Mesendoderm (in vitro differentiated cells): ENCODE results near the gene XKR7.

Source experiments
- DNase-seq: peaks from one replicate; pipeline ENCODE4 v3.0.0; 2013
- H2AK5ac ChIP-seq: 2 replicates; pipeline ENCODE4 v1.6.1; 2013; ENCODE audit warnings: low read length, inconsistent platforms
- H2BK120ac ChIP-seq: 2 replicates; pipeline ENCODE4 v1.6.1; 2013; ENCODE audit warnings: low read depth, mild to moderate bottlenecking, low read length, moderate library complexity, mixed read lengths
- H2BK15ac ChIP-seq: replicated peaks from 2 replicates; pipeline ENCODE4 v1.6.1; 2013; ENCODE audit warnings: low read depth, mild to moderate bottlenecking, moderate library complexity
- H2BK5ac ChIP-seq: 2 replicates; pipeline ENCODE4 v1.6.1; 2013; ENCODE audit warnings: low read length, inconsistent platforms
- H3K18ac ChIP-seq: 2 replicates; pipeline ENCODE4 v1.6.1; 2013; ENCODE audit warnings: mild to moderate bottlenecking, low read length, mixed read lengths
- H3K23ac ChIP-seq: one replicate; pipeline ENCODE4 v1.6.1; 2013; ENCODE audit warnings: low read length
- H3K27ac ChIP-seq: 2 replicates; pipeline ENCODE4 v1.5.1; 2013; ENCODE audit warnings: low read depth, mild to moderate bottlenecking, inconsistent platforms, low read length, moderate library complexity
- H3K27me3 ChIP-seq: 2 replicates; pipeline ENCODE4 v1.6.1; 2013; ENCODE audit warnings: low read length, control low read depth, mild to moderate bottlenecking, inconsistent platforms; ENCODE audit not compliant: insufficient read depth, poor library complexity
- H3K36me3 ChIP-seq: 2 replicates; pipeline ENCODE4 v1.6.1; 2013; ENCODE audit warnings: low read length, inconsistent platforms; ENCODE audit not compliant: control insufficient read depth, insufficient read depth
- H3K4ac ChIP-seq: one replicate; pipeline ENCODE4 v1.6.1; 2013; ENCODE audit warnings: low read depth, mild to moderate bottlenecking, low read length, moderate library complexity
- H3K4me1 ChIP-seq: 2 replicates; pipeline ENCODE4 v1.6.1; 2013; ENCODE audit warnings: low read depth, low read length, inconsistent platforms; ENCODE audit not compliant: control insufficient read depth
- H3K4me2 ChIP-seq: 2 replicates; pipeline ENCODE4 v1.6.1; 2013; ENCODE audit warnings: low read length
- H3K4me3 ChIP-seq: 2 replicates; pipeline ENCODE4 v1.5.1; 2013; ENCODE audit warnings: mild to moderate bottlenecking, low read length
- H3K56ac ChIP-seq: one replicate; pipeline ENCODE4 v1.6.1; 2013; ENCODE audit warnings: low read length
- H3K79me1 ChIP-seq: 2 replicates; pipeline ENCODE4 v1.6.1; 2013; ENCODE audit warnings: low read length, inconsistent platforms
- H3K79me2 ChIP-seq: 2 replicates; pipeline ENCODE4 v1.6.1; 2013; ENCODE audit warnings: mild to moderate bottlenecking, low read length; ENCODE audit not compliant: control insufficient read depth, insufficient read depth
- H3K9ac ChIP-seq: 2 replicates; pipeline ENCODE4 v1.6.1; 2013; ENCODE audit warnings: low read length, inconsistent platforms
- H4K5ac ChIP-seq: one replicate; pipeline ENCODE4 v1.6.1; 2013; ENCODE audit warnings: low read length
- H4K8ac ChIP-seq: one replicate; pipeline ENCODE4 v1.6.1; 2013; ENCODE audit warnings: low read depth, mild to moderate bottlenecking, control low read depth, low read length, moderate library complexity
- WGBS: extraction: QIAGEN DNeasy Blood & Tissue Kit; methylation state at CpG from one replicate; pipeline ENCODE4 v1.1.7; 2013; ENCODE audit warnings: low lambda C conversion rate, missing lambda C conversion rate; ENCODE audit not compliant: insufficient coverage; ENCODE audit errors: extremely low coverage; 5-methylcytosine and 5-hydroxymethylcytosine counted together

XKR7 gene

DNA sequence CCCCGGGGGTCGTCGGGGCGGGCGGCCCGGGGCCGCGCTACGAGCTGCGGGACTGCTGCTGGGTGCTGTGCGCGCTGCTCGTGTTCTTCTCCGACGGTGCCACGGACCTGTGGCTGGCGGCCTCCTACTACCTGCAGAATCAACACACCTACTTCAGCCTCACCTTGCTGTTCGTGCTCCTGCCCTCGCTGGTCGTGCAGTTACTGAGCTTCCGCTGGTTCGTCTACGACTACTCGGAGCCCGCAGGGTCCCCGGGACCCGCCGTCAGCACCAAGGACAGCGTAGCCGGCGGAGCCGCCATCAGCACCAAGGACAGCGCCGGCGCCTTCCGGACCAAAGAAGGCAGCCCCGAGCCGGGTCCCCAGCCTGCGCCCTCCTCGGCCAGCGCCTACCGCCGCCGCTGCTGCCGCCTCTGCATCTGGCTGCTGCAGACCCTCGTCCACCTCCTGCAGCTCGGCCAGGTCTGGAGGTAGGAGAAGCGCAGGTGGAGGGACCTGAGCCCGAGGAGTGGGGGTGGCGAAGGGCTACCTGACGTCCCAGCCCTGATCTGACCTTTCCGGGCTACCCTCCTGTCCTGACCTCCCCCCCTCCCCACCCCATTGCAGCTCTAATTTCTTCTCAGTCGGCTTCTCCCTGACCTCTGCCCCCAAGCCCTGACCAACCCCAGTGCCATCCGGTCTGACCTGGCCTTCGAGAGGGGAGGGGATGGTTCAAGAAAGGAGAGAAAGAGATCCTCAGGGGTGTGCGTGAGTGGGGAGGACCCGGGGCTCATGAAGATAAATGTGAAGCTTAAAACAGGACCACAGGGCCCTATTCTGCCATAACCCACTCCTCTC lies 558 bp downstream of the XKR7 start:
- no peaks in the 10 kb centered on the region for H3K4me1 ChIP-seq
- H3K56ac ChIP-seq, result no peak overlapping the region
- peaks cover 3% of the 10 kb centered on the region for H3K27me3 ChIP-seq
- H3K4me2 ChIP-seq, result peak overlapping the region; percentile 76
- H3K9ac ChIP-seq, result no peak overlapping the region
- no peak overlapping the region for H2BK5ac ChIP-seq
- H3K4ac ChIP-seq, result no peak overlapping the region
- no peak overlapping the region for H3K23ac ChIP-seq
- H3K36me3 ChIP-seq, result no peaks in the 10 kb centered on the region
- no peaks in the 10 kb centered on the region for H3K79me2 ChIP-seq
- WGBS, result no CpG with 5 or more reads among the region's 57 CpGs
- DNase-seq, result peak; percentile 90
- H3K79me1 ChIP-seq, result no peaks in the 10 kb centered on the region
- no peak overlapping the region for H3K27ac ChIP-seq
- H4K8ac ChIP-seq, result no peak overlapping the region
- no peak overlapping the region for H3K18ac ChIP-seq
- H2AK5ac ChIP-seq, result no peak overlapping the region
- no peak overlapping the region for H2BK120ac ChIP-seq
- no peak overlapping the region for H4K5ac ChIP-seq
- no peak overlapping the region for H2BK15ac ChIP-seq
- H3K4me3 ChIP-seq, result peak overlapping the region; percentile 35

DNA sequence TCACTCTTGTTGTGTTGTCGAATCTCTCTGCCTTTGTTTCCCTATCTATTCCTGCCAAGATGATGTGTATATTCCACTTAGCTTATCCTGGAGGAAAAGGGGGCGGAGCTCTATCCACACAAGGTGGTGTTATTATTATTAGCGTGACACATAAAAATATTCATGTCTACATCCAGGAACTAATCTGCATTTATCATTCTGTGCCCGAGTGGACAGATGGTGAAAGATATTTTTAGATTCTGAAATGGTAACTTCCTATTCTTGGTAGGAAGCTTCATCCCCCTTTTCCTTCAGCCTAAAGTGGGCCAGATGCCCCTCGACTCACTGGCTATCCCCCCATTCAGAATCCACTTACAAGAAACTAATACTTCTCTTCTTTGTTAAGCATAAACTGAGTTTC lies 2.0 kb downstream of the XKR7 start:
- Histone ChIP-seq H2AK5ac (no peak overlapping the region), H3K79me2 (no peaks in the 10 kb centered on the region), H3K79me1 (no peaks in the 10 kb centered on the region), H3K36me3 (no peaks in the 10 kb centered on the region), H3K27ac (no peak overlapping the region), H3K23ac (no peak overlapping the region), H2BK5ac (no peak overlapping the region), H3K27me3 (peaks cover 3% of the 10 kb centered on the region), H3K4me2 (no peak overlapping the region), H3K56ac (no peak overlapping the region), H3K4ac (no peak overlapping the region), H3K18ac (no peak overlapping the region), H4K5ac (no peak overlapping the region), H3K4me3 (no peak overlapping the region), H3K9ac (no peak overlapping the region), H2BK120ac (no peak overlapping the region), H2BK15ac (no peak overlapping the region), H3K4me1 (no peaks in the 10 kb centered on the region), H4K8ac (no peak overlapping the region)
- no peak for DNase-seq
- no CpG with 5 or more reads among the region's 5 CpGs for WGBS

DNA sequence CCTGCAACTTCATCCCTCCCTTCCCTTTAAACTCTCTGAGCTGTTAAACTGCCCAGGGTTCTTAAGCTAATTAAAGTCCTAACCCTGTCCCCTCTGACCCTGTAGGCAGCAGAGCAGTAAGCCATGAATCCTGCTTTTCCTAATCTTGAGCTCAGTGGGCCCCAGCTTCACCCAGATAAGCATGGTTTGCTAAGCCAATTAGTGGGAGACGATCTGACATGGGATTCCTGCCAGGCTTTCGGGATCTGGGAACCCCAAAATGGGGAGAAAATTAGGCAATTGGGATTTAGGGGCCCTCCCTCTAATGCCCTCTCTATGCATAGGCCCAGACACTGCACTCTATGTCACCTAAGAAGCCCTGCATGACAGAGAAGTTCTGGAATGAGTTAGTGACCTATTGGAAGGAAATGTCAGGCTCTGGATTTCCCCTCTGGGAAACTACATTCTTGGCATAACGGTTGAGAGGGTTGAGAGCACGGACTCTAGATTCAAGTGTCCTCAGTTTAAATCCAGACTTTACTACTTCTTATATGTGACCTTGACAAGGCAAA lies 4.6 kb downstream of the XKR7 start:
- Histone ChIP-seq H3K79me2 (no peaks in the 10 kb centered on the region), H3K27me3 (peaks cover 3% of the 10 kb centered on the region), H2BK15ac (no peak overlapping the region), H3K27ac (no peak overlapping the region), H3K79me1 (no peaks in the 10 kb centered on the region), H3K23ac (no peak overlapping the region), H2BK120ac (no peak overlapping the region), H4K5ac (no peak overlapping the region), H3K18ac (no peak overlapping the region), H3K9ac (no peak overlapping the region), H3K4me2 (no peak overlapping the region), H4K8ac (no peak overlapping the region), H3K4ac (no peak overlapping the region), H3K4me3 (no peak overlapping the region), H3K4me1 (peaks cover 2% of the 10 kb centered on the region), H3K36me3 (no peaks in the 10 kb centered on the region), H2BK5ac (no peak overlapping the region), H2AK5ac (no peak overlapping the region), H3K56ac (no peak overlapping the region)
- peak; percentile 79 for DNase-seq
- no CpG with 5 or more reads among the region's 4 CpGs for WGBS

DNA sequence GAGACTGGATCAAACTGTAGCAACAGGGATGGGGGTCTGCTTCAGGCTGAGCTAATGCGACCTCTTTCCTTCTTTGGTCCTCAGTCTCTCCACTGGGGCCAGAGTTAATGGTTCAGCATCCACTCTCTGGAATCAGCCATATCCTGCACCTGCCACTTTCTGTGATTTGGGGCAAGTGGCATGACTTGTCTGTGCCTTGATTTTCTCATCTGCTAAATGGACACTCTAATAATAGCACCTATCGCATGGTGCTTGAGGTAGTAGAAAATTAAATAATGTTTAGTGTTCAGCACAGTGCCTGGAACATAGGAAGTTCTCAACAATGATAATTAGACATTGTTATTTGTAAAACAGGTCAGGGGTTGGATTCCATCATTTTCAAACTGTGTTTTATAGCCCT lies 6.3 kb downstream of the XKR7 start:
- WGBS, result no CpG with 5 or more reads among the region's 2 CpGs
- no peaks in the 10 kb centered on the region for H3K27me3 ChIP-seq

DNA sequence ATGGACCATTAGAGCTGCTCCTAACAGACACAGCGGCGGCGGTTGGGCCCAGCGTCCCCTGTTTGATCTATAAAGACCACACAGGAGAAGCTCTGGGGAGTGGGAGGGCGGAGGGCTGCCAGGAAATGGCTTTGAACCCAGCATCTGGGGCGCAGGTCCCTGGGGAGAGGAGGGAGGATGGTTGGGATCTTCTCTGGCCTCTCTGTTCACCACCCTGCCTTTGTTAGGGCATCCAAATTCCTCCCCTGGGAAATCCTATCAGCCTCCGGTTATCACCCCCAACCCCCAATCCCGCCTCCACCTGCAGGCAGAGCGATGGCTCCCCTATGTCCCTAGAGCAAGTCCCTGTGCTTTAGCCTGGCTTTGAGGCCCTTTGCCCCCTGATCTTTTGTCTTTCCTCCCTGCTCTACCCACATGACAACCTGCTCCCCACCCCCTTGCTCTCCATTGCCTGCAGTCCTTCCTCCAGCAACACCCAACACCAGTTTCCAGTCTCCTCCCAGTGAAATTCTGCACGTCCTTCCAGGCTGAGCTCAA lies 7.1 kb downstream of the XKR7 start:
- WGBS, result no CpG with 5 or more reads among the region's 10 CpGs
- Histone ChIP-seq H3K56ac (no peak overlapping the region), H3K4me1 (peaks cover 2% of the 10 kb centered on the region), H3K36me3 (no peaks in the 10 kb centered on the region), H4K5ac (no peak overlapping the region), H3K4me3 (no peak overlapping the region), H3K4me2 (no peak overlapping the region), H3K27ac (no peak overlapping the region), H3K79me2 (no peaks in the 10 kb centered on the region), H3K18ac (no peak overlapping the region), H3K9ac (no peak overlapping the region), H2AK5ac (no peak overlapping the region), H2BK5ac (no peak overlapping the region), H2BK15ac (no peak overlapping the region), H4K8ac (no peak overlapping the region), H3K27me3 (no peaks in the 10 kb centered on the region), H3K23ac (no peak overlapping the region), H3K79me1 (no peaks in the 10 kb centered on the region), H2BK120ac (no peak overlapping the region), H3K4ac (no peak overlapping the region)
- peak; percentile 38 for DNase-seq

More for the DNA sequence above, 6.3 kb downstream of the XKR7 start:
- no peak overlapping the region for H3K18ac ChIP-seq
- H3K36me3 ChIP-seq, result no peaks in the 10 kb centered on the region
- H2BK5ac ChIP-seq, result no peak overlapping the region
- no peak for DNase-seq
- H3K4me1 ChIP-seq, result peaks cover 2% of the 10 kb centered on the region
- H3K4me2 ChIP-seq, result no peak overlapping the region
- no peak overlapping the region for H3K4ac ChIP-seq
- no peak overlapping the region for H2AK5ac ChIP-seq
- H3K56ac ChIP-seq, result no peak overlapping the region
- no peaks in the 10 kb centered on the region for H3K79me1 ChIP-seq
- no peaks in the 10 kb centered on the region for H3K79me2 ChIP-seq
- no peak overlapping the region for H3K9ac ChIP-seq
- no peak overlapping the region for H2BK120ac ChIP-seq
- no peak overlapping the region for H3K4me3 ChIP-seq
- no peak overlapping the region for H2BK15ac ChIP-seq
- H3K23ac ChIP-seq, result no peak overlapping the region
- H4K8ac ChIP-seq, result no peak overlapping the region
- no peak overlapping the region for H4K5ac ChIP-seq
- H3K27ac ChIP-seq, result no peak overlapping the region
